NCI-H1105 treated with DMSO at 0.1 percent for 48 hours (cell line): ENCODE data around the gene CEBPE.

Experiments used
- DNase-seq: peaks from one replicate; lab custom pipeline; 2025; lab: John Stamatoyannopoulos, UW

The CEBPE gene

DNA sequence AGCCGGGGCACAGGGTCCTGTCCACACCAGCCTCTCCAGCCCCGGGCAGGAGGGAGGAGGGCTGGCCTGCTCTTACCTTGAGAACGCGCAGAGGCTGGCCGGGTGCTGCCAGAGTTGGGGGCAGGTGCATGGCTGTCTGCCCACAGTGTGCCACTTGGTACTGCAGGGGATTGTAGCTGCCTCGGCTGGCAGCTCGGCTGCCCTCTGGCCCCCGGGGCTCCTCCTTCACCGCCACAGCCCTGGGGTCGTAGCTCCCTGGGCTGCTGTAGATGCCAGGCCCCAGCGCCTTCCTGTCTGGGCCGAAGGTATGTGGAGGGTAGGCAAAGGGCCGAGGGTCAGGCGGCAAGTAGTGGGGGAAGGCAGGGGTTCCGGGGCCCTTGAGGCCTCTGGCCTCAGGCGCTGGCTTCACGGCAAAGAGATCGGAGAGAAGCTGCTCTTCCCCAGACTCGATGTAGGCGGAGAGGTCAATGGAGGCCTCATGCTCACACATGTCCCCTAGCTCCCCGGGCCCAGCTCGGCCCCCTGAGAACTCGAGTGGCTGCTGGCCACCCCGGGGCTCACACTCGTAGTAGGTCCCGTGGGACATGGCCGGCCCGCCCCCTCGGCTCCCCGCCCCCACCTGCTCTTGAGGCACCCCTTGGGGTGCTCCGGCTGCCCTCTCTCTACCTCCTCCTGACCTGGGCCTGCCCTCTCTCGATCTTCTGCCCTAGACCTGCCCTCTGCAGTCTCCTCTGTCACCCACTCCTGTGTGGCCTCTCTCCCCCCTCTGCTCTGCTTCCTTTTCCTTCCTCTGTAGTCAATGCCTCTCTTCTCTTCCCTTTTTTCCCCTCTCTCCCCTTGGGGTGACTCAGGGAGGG is at the start of gene CEBPE:
Gene CEBPE (minus strand): TSS at position 750 of the 857 bp plus-strand sequence. CDS start 164 bp downstream, at position 586.
- DNase-seq = no peak

DNA sequence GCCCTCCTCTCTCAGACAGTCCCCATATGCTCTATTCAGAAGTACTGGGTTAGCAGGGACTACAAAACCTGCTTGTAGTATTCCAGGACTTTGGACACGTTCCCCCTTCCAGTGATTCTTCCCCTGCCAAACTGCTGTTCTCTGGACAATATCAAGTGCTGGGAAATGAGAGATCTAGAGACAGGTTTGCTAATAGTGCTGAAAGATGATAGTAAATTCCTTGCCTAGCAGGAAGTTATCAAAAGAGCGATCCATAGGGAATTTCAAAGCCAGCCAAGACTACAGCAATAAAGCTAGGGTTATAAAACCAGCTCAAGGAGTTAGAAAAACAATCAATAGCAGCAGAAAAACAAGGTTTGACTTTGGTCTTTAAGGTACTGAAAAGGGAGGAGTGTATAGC is 49.2 kb upstream of the CEBPE start:
- no peak for DNase-seq

DNA sequence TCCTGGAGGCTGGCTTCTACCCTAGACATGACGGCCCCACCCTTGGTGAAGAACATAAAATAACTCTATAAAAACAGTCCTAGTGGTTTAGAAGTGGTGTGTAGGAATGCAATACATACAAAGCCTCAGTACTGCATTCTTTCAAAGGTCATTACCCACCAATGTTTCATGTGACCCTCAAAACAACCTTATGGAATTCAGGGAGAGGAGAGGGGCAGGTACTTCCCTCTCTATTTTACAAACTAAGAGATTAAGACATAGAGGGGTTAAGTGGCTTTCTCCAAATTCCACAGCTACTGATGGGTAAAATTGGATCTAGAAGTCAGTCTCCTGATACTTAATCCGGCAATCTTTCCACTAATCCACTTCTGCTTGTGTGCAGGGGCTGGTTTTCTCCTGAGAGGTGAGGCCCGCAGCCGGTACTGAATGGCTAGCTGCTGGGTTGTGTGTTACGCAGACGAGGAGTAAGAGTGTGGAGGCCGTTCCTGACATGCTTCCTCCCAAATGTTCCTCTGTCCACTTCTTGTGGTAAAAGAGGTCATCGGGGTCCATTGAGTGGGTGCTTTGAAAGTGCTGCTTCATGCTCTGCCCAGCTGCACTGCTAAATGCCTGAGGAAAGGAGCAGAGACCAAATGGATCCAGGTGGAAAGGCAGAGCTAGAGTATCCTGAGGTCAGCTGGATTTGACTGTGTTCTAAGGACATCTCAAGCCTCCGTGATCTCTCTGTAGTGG is 48.2 kb upstream of the CEBPE start:
- no peak for DNase-seq

DNA sequence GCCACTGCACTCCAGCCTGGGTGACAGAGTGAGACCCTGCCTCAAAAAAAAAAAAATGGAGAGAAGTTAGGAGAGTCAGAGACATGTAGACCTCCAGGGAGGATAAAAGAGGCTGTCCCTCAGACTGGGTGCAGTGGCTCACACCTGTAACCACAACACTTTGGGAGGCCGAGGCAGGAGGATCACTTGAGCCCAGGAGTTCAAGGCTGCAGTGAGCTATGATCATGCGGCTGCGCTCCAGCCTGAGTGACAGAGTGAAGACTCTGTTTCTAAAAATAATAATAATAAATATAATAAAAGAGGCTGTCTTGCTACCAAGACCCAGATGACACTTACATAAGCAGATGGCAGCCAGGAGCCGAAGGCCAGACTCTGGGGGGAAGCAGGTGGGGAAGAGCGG is 45.9 kb upstream of the CEBPE start:
- DNase-seq = no peak

GRCh38 chr14:23164250-23164649 is 45.2 kb upstream of the CEBPE start:
- DNase-seq = no peak

DNA sequence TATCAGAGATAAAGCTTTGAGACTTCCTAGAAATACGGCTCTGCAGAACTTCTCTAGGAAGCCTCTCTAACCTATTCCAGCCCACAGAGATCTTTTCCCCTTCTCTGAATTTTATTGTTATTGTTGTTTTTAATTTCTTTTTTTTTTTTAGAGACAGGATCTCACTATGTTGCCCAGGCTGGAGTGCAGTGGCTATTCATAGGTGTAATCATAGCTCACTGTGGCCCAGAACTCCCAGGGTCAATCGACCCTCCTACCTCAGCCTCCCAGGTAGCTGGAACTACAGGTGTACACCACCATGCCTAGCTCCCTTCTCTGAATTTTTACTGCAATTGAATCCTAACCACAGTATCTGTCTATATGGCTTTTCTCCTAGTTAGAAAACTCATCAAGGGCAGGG is 44.8 kb upstream of the CEBPE start:
- DNase-seq = no peak

DNA sequence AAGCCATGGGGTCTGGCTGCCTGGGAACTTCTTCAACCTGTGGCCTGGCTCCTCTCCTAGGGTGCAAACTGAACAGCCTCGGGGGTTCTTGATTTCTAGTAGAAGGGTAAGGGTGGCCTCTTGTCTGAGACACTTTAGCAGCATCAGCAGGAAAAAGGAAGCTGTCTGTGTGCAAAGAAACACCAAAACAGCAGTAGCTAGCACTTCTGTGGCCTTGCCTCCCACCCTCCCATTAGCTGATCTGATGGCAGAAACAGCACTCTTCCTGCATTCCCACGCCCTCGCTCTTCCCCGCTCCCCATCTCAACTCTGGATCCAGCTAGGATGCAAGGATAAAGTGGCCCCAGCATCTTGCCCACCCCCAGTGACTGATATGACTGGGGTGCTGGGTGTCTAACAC is 43.7 kb upstream of the CEBPE start:
- DNase-seq = no peak

DNA sequence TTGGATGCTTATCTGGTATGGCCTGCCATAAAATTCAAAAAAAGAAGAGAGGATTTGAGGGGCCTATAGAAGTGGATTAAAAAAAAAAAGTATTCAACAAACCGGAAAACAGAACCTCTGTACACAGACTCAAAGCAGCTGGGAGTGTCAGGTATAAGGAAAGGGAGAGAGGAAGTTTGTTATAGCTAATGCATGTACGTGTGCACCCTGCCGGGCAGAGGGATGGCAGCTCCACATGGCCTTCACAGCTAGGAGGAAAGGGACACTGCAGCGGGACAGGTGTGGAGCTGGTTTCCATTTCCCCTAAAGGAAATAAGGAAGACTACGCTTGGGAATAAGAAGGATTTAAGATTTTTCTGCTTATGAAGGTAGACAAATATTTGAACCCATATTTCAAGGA is 43.0 kb upstream of the CEBPE start:
- no peak for DNase-seq

DNA sequence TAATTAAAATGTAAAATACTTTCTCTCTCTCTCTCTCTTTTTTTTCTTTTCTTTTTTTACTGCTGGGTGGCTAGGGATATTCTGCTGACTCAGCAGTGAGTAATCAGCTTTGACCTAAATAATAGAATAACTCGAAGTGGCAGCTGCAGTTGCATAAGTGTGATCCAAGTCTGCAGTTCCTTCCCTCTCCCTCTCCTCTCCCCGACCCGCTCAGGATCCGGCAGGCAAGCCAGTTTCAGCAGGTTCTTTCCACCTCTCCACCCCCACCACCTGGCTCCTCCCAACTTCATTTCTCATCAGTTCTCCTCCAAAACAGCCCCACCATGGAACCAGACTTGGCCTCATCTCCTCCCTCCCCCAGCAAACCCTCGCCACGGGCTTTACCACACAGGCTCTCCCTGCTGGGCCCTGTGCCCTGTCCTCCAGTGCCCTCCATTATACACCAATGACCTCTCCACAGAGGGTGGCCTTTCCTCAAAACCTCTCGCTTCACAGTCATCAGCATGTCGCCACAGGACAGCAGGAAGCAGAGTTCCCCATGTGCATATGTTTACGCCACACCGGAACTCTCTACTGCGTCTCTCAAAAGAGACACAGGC is 42.0 kb upstream of the CEBPE start:
- no peak for DNase-seq

GRCh38 chr14:23159532-23159931 is 40.5 kb upstream of the CEBPE start:
- no peak for DNase-seq

- DNase-seq = no peak
Measured at GRCh38 chr14:23158779-23159178, 39.7 kb upstream of the CEBPE start.

DNA sequence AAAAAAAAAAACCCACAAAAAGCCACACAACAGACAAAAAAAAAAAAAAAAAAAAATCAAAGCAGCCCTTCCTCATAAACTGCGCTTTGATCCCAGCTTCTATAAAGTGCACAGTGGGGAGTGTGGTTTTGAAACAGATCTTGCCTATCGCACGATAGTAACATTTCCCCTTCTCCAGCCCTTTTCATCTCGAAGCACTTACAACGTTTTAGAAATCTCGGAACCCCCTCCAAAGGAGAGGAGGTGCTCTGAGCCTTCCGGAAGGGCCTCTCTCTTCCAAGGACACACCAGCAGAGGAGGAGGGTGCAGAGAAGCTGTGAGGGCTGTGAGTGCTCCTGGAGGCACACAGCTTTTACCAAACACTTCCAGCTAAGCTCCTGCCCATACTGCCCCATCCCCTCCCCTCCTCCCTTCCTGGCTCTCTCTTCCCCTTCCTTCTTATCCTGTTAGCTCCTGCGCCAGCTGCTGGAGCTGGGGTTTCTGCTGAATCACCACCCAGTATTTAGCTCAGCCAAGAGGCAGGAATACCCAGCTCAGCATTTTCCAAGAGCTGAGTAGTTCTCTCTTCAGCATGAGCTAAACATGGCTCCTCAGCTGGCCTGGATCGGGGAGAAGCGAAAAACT is 36.0 kb upstream of the CEBPE start:
- no peak for DNase-seq

- DNase-seq = no peak
Measured at GRCh38 chr14:23153851-23154796, 35.1 kb upstream of the CEBPE start.

- DNase-seq = no peak
Measured at GRCh38 chr14:23151342-23151741, 32.3 kb upstream of the CEBPE start.

DNA sequence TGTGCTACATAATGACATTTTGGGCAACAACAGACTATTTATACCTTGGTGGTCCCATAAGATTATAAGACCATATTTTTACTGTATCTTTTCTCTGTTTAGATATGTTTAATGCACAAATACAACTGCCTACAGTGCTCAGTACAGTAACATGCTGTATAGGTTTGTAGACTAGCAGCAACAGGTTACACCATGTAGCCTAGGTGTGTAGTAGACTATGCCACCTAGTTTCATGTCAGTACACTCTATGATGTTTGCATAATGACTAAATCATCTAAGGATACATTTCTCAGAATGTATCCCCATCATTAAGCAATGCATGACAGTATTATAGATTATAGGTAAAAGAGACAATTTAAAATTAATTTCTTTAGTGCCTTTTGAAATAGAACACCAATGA is 30.7 kb upstream of the CEBPE start:
- no peak for DNase-seq

- DNase-seq = no peak
Measured at GRCh38 chr14:23148591-23149249, 29.7 kb upstream of the CEBPE start.

- DNase-seq = no peak
Measured at GRCh38 chr14:23147676-23148075, 28.6 kb upstream of the CEBPE start.

- no peak for DNase-seq
Measured at GRCh38 chr14:23146980-23147379, 27.9 kb upstream of the CEBPE start.

GRCh38 chr14:23146351-23146910 is 27.4 kb upstream of the CEBPE start:
- DNase-seq = no peak

DNA sequence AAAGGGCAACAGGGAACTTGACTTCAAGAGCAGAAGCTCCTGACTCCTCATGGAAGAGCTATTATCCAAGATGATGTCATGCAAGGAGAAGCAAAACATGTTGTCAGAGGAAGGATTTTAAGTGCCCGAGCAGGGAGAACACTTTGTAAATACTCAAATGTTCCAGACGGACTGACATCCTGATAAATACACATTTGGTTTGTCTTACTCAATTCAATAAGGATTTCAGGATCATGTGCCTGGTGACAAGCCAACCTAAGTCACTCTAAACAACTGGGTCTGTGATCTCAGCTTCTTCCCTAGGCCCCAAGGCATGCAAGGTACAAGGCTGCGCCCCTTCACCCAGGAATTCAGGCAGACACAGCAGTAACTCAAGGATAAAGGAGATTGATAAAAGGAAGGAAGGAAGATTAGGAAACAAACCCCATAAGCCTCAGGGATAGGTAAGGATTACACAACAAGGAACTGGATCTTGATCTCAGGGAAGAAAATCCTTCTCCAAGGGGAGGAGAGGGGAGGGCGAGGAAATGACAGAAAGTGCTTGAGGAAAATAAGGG is 26.8 kb upstream of the CEBPE start:
- DNase-seq = no peak
